ENCODE measurements around the gene ERVH48-1.
"Not testable (repeated sequence)": the region's sequence is repeated elsewhere in the genome, so short reads cannot be mapped to it uniquely, and the experiment has no call there.

ERVH48-1 gene

GRCh38 chr21:42908484-42908883 is 16.9 kb downstream of the ERVH48-1 start:
- in situ Hi-C loops (cut with MboI; ENCODE audit: low sequenced_read_pairs): not testable (repeated sequence)

- in situ Hi-C loops (cut with MboI; ENCODE audit: low sequenced_read_pairs): no loop called here
Observed at GRCh38 chr21:42906233-42906632, 19.2 kb downstream of the ERVH48-1 start.

GRCh38 chr21:42905195-42905594 is 20.2 kb downstream of the ERVH48-1 start:
- in situ Hi-C loops (cut with MboI; ENCODE audit: low sequenced_read_pairs): no loop called here

- in situ Hi-C loops (cut with MboI; ENCODE audit: low sequenced_read_pairs): no loop called here
Observed at GRCh38 chr21:42903817-42904216, 21.6 kb downstream of the ERVH48-1 start.

DNA sequence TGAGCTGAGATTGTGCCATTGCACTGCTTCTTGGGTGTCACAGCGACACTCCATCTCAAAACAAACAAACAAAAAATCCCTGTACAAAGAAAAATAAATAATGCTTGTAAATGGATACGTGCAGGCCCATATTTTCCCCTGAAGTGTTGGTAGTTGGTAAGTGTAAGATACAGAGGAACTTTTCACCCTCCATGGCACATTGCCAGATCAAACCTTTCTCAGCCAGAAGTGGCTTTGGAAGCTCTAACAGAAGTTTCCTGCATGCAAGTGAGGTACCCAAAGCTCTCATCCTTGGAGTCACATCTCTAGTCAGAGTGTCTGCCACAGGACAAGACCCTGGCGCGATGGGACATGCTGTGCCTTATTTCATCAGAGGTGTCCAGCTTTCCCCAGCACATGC is 25.0 kb downstream of the ERVH48-1 start:
- in situ Hi-C loops (cut with MboI; ENCODE audit: low sequenced_read_pairs): no loop called here

DNA sequence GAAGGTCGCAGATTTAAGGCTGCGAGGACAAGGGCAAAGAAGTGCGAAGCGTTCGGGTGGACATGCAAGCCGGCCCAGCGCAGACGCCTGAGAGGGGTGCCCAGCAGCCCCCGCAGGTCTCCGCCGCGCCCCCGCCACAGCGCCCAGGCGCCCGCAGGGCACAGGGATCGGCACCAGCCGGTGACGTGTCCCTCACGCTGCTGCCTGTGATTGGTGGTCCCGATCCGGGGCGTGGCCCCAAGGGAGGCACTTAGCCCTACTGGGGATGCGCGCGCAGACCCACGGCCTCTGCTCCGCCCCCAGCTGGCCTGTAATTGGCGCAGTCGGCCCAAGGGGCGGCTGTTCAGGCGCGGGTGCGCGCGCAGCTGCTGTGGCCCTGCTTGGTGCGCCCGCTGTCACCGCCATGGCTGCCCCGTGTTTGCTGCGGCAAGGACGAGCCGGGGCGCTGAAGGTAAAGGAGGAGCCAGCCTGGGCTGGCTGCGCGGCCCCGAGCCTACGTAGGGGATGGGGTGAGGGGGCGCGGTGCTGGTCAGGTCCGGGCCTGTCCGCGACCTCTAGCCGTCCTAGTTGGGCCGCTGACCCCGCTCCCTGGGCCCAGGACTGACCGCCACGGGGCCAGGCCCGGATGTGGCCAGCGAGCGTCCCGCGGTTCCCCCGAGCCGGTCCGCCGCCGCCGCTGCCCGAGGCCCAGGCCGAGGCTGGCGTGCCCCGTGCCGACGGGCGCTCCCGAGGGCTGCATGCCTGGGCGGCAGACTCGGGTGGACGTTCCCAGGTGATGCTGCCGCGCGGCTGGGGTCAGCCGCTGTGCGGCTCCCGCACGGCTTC is 32.3 kb downstream of the ERVH48-1 start, which contains the start of gene NDUFV3:
NDUFV3 (plus strand) TSS at position 379 of the 825 bp plus-strand sequence; CDS start at position 404, 25 bp downstream.
- in situ Hi-C loops (cut with MboI; ENCODE audit: low sequenced_read_pairs): no loop called here

DNA sequence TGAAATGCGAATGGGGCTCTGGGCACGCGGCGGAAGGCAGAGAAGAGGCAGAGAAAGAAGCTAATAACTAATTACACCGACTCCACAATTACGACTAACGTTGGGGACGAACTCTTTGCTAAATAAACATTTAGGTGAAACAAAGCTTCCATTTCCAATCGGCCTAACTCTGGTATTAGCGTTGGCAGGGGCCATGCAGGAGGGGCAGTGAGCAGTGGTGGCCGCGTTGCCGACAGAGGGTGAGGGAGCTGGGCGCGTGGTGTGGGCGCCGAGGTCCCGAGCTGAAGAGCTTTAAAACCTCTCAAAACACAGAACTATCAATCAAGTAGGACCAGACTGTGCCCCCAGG is 32.9 kb downstream of the ERVH48-1 start:
- in situ Hi-C loops (cut with MboI; ENCODE audit: low sequenced_read_pairs): no loop called here

DNA sequence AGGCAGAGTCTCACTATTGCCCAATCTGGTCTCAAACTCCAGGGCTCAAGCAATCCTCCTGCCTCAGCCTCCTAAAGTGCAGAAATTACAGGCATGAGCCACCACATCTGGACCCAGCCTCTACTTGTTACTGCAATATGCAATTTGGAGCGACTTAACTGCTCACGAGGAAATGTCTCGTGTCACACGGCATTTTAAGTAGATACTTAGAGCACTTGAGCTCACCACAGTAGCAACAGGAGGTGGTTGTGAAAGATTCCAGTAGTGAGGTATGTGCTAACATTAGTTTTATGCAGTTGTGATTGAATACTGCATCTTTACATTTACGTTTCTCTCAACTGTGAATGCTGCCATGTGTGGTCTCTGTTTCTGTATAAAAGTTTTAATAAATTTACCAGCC is 38.1 kb downstream of the ERVH48-1 start:
- in situ Hi-C loops (cut with MboI; ENCODE audit: low sequenced_read_pairs): no loop called here

GRCh38 chr21:42883921-42884320 is 41.5 kb downstream of the ERVH48-1 start:
- in situ Hi-C loops (cut with MboI; ENCODE audit: low sequenced_read_pairs): no loop called here

DNA sequence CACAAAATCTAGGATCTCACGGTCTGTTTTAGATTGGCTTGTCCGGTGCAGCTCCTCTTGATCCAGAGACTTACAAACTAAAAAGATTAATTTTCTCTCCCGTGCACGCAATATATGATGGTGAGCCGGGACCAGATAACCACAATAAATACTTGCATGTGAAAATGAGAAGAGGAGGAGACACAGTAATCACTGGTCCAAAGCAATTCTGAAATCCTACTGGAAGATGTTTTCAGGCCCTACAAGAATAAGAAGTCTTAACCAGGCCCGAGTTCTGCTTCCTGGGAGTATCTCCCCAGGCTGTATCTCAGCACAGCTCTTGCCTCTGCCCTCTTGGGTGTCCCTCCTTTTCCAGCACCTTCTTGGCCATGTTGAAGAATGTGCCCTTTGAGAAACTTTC is 45.1 kb downstream of the ERVH48-1 start:
- in situ Hi-C loops (cut with MboI; ENCODE audit: low sequenced_read_pairs): no loop called here

- in situ Hi-C loops (cut with MboI; ENCODE audit: low sequenced_read_pairs): no loop called here
Observed at GRCh38 chr21:42878993-42879787, 46.2 kb downstream of the ERVH48-1 start, which contains the start of gene WDR4. Gene WDR4, minus strand, starts transcription at chr21:42879539. Its CDS starts 44 bp downstream, at chr21:42879495.

DNA sequence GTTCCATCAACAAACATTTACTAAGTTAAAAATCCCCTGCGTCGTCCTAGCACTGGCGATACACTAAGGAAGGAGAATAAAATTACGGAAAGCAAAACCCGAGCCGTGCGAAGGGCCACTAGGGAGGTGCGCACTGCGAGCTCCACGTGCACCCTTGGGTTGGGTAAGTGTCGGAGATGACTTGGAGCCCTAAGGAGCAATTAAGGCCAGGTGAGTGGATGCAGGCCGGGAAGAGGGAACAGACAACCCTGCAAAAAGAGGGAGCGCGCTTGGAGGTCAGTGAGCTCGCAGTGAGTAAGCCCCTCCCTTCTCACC is 46.8 kb downstream of the ERVH48-1 start:
- in situ Hi-C loops (cut with MboI; ENCODE audit: low sequenced_read_pairs): no loop called here

DNA sequence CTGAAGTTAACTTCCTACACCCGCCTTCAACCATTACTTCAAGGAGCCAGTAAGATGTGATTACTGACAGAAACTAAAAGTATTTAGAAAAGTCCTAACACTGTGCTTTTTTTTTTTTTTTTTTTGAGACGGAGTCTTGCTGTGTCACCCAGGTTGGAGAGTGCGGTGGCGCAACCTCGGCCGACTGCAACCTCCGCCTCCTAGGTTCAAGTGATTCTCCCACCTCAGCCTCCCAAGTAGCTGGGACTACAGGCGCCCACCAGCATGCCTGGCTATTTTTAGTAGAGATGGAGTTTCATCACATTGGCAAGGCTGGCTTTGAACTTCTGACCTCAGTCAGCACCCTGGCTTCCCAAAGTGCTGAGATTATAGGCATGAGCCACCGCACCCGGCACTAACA is 49.6 kb downstream of the ERVH48-1 start:
- in situ Hi-C loops (cut with MboI; ENCODE audit: low sequenced_read_pairs): not testable (repeated sequence)

- in situ Hi-C loops (cut with MboI; ENCODE audit: low sequenced_read_pairs): no loop called here
Observed at GRCh38 chr21:42873096-42873495, 52.3 kb downstream of the ERVH48-1 start.

DNA sequence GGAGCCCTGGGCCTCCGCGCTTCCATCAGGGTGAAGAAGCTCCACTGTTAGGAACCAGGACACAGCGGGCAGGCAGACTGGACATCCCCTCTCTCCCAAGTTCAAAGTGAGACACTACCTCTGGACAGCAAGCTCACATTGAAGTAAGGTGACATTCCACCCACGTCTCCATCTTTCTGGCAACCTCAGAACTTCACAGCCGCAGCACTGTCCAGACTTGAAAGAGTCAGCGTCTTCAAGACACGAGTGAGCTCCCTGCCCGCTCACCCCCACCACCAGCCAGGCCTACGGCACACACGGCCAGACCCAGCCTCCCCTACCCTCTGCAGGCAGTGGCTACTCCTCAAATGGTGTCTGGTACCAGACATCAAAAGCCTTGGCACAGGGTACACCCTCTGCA is 57.2 kb downstream of the ERVH48-1 start:
- in situ Hi-C loops (cut with MboI; ENCODE audit: low sequenced_read_pairs): no loop called here
